ENCODE data around the gene GSTA5. TPM values are rescaled to one million over a fixed set of nuclear protein-coding genes. Genes with fewer than 3 reads are reported as not detected.
"Not testable (repeated sequence)": the region's sequence is repeated elsewhere in the genome, so short reads cannot be mapped to it uniquely, and the experiment has no call there.

GSTA5 gene
- total RNA-seq, 1 donor from 2014 or later: not detected

- H3K4me1 Mint-ChIP-seq (ENCODE audit: unreplicated experiment): no peaks in the 10 kb centered on the region
- peaks cover 6% of the 10 kb centered on the region for H3K9me3 Mint-ChIP-seq
- no peak for DNase-seq (ENCODE audit: extremely low spot score, unreplicated experiment)
- H3K27me3 Mint-ChIP-seq: no peaks in the 10 kb centered on the region
- peak overlapping the region; percentile 51 for H3K27ac Mint-ChIP-seq
- TF ChIP-seq CTCF (conservative IDR thresholded peaks at IDR 0.05): no peak
- no peaks in the 10 kb centered on the region for H3K36me3 Mint-ChIP-seq
- no peak overlapping the region for H3K4me3 Mint-ChIP-seq
Observed at GRCh38 chr6:52788478-52788877, 52.1 kb downstream of the GSTA5 start.

GRCh38 chr6:52787917-52788316 is 52.7 kb downstream of the GSTA5 start:
- Mint-ChIP-seq H3K36me3 (no peaks in the 10 kb centered on the region), H3K9me3 (peaks cover 6% of the 10 kb centered on the region), H3K27ac (no peak overlapping the region), H3K4me3 (no peak overlapping the region), H3K4me1 (ENCODE audit: unreplicated experiment) (no peaks in the 10 kb centered on the region), H3K27me3 (no peaks in the 10 kb centered on the region)
- TF ChIP-seq CTCF (conservative IDR thresholded peaks at IDR 0.05): no peak
- DNase-seq (ENCODE audit: extremely low spot score, unreplicated experiment): no peak

GRCh38 chr6:52786249-52786956 is 54.2 kb downstream of the GSTA5 start:
- DNase-seq (ENCODE audit: extremely low spot score, unreplicated experiment): no peak
- Mint-ChIP-seq H3K9me3 (no peaks in the 10 kb centered on the region), H3K4me3 (no peak overlapping the region), H3K27ac (no peak overlapping the region), H3K36me3 (no peaks in the 10 kb centered on the region), H3K4me1 (ENCODE audit: unreplicated experiment) (no peaks in the 10 kb centered on the region), H3K27me3 (no peaks in the 10 kb centered on the region)
- no peak for TF ChIP-seq CTCF (conservative IDR thresholded peaks at IDR 0.05)

- H3K36me3 Mint-ChIP-seq; H3K27me3 Mint-ChIP-seq; DNase-seq (ENCODE audit: extremely low spot score, unreplicated experiment); H3K4me3 Mint-ChIP-seq; H3K9me3 Mint-ChIP-seq; H3K4me1 Mint-ChIP-seq (ENCODE audit: unreplicated experiment): not testable (repeated sequence)
- H3K27ac Mint-ChIP-seq: peak overlapping the region; percentile 25
Observed at GRCh38 chr6:52782696-52783274, 57.8 kb downstream of the GSTA5 start.

- H3K27me3 Mint-ChIP-seq; H3K36me3 Mint-ChIP-seq; H3K4me1 Mint-ChIP-seq (ENCODE audit: unreplicated experiment); H3K4me3 Mint-ChIP-seq; H3K9me3 Mint-ChIP-seq; DNase-seq (ENCODE audit: extremely low spot score, unreplicated experiment): not testable (repeated sequence)
- peak overlapping the region; percentile 25 for H3K27ac Mint-ChIP-seq
Observed at GRCh38 chr6:52782209-52782608, 58.4 kb downstream of the GSTA5 start.

Other genes with a start within 250 kb of the GSTA5 start
- 37.3 and 39.0 TPM in 2 replicates for gene TMEM14A, start 169.7 kb downstream of the GSTA5 start, total RNA-seq (ENCODE audit: low replicate concordance)
- gene GSTA2, start 77.3 kb downstream of the GSTA5 start, total RNA-seq (ENCODE audit: low replicate concordance): 20.7 and 25.3 TPM in 2 replicates
- 175 and 247 TPM in 2 replicates for gene GSTA1, start 37.0 kb downstream of the GSTA5 start, total RNA-seq (ENCODE audit: low replicate concordance)
- not detected in 2 replicates for gene GSTA3, start 68.9 kb upstream of the GSTA5 start, total RNA-seq (ENCODE audit: low replicate concordance)
- 51.0 and 72.9 TPM in 2 replicates for gene GSTA4, start 154.5 kb upstream of the GSTA5 start, total RNA-seq (ENCODE audit: low replicate concordance)
- gene CILK1, start 221.0 kb upstream of the GSTA5 start, total RNA-seq (ENCODE audit: low replicate concordance): 18.4 and 18.6 TPM in 2 replicates
- gene FBXO9, start 224.6 kb upstream of the GSTA5 start, total RNA-seq (ENCODE audit: low replicate concordance): 67.7 and 78.5 TPM in 2 replicates

Measured in type B pancreatic cell (in vitro differentiated cells).